Breast epithelium (tissue), 3 donors: ENCODE measurements around the gene YKT6.

ENCODE experiments used
- CTCF ChIP-seq, 3 donors: fragments of 450-650 bp; IDR thresholded peaks; one replicate each; pipeline ENCODE4 v1.5.1; 2016 to 2017; ENCODE audit warnings: antibody characterized with exemption in 3 of 3, mild to moderate bottlenecking in 3 of 3, moderate library complexity in 3 of 3
- POLR2A ChIP-seq: fragments of 450-650 bp; IDR thresholded peaks from one replicate; pipeline ENCODE4 v1.6.1; 2016; ENCODE audit warnings: antibody characterized with exemption, mild to moderate bottlenecking, moderate library complexity
- POLR2AphosphoS5 ChIP-seq, 3 donors: sonication (generic); formaldehyde crosslinking; IDR thresholded peaks; one replicate each; pipeline ENCODE4 v1.6.1; 2017; ENCODE audit warnings: antibody characterized with exemption in 3 of 3

GRCh38 chr7:44185729-44186128, 15.0 kb upstream of the YKT6 start:
- no peak for TF ChIP-seq CTCF (IDR thresholded peaks at IDR 0.05)
- TF ChIP-seq POLR2A = no peak
- no peak for TF ChIP-seq POLR2AphosphoS5 (IDR thresholded peaks at IDR 0.05)
